ENCODE measurements around the gene CNTN4. TPM values are rescaled to one million over a fixed set of nuclear protein-coding genes. Genes with fewer than 3 reads are reported as not detected.
A peak's percentile ranks its signal among the peaks of the same experiment; 100 is the strongest.

CNTN4 gene
- total RNA-seq, 4 donors from 2014 or later, result 33.6 to 112 (median 53.1) TPM

DNA sequence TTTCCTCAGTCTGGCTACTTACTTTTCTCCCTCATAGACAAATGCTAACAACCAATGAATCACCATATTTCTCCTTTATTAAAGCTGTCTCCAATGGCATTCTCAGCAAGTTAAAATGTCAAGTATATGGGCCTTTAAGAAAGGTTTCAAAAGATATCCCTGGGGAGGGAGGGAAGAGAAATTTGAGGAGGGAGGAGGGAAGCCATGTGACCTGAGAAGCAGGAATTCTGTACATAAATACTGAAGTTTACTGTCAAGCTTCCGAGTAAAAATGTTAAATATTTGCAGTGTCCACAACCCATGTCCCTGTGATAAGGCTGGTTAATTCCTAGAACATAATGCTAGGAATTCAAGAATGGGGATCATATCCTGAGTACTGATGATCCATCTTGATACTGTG, 175.9 kb downstream of the CNTN4 start:
- DNase-seq, result no peak
- Histone ChIP-seq H3K9me3 (no peaks in the 10 kb centered on the region), H3K36me3 (no peaks in the 10 kb centered on the region), H3K27me3 (no peaks in the 10 kb centered on the region), H3K4me1 (no peaks in the 10 kb centered on the region), H3K4me3 (replicated peaks in 1 of 3) (no peak overlapping the region), H3K27ac (no peak overlapping the region)
- WGBS, 2 donors, result 28 to 29% methylated on average over 1 of the region's 1 CpG
- intact Hi-C loops (cut with DNase I), result no loop called here
- TF ChIP-seq, protein P1, sequence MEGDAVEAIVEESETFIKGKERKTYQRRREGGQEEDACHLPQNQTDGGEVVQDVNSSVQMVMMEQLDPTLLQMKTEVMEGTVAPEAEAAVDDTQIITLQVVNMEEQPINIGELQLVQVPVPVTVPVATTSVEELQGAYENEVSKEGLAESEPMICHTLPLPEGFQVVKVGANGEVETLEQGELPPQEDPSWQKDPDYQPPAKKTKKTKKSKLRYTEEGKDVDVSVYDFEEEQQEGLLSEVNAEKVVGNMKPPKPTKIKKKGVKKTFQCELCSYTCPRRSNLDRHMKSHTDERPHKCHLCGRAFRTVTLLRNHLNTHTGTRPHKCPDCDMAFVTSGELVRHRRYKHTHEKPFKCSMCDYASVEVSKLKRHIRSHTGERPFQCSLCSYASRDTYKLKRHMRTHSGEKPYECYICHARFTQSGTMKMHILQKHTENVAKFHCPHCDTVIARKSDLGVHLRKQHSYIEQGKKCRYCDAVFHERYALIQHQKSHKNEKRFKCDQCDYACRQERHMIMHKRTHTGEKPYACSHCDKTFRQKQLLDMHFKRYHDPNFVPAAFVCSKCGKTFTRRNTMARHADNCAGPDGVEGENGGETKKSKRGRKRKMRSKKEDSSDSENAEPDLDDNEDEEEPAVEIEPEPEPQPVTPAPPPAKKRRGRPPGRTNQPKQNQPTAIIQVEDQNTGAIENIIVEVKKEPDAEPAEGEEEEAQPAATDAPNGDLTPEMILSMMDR (IDR thresholded peaks at IDR 0.05), result no peak
- TF ChIP-seq POLR2A (IDR thresholded peaks at IDR 0.05), result no peak

DNA sequence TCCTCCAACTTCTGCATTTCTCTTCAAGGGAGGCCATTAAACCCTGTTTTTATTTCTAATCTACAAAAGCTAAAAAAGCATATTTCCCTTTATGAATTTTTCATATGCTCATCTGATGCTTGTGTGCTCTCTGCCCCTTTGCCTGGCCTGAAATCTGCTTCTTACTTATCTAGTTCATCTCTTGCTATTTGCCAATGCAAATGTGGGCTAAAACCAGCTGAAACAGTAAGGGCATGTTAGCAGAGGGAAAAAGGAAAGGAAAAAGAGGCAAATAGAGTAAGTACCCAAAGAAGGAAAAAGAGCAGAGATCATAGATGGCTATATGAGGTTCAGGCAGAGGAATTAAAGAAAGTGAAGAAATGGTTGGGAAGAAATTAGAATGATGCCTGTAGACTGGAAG, 185.2 kb downstream of the CNTN4 start:
- DNase-seq, result no peak
- intact Hi-C loops (cut with DNase I), result no loop called here
- no peaks in the 10 kb centered on the region for H3K27me3 ChIP-seq
- H3K9me3 ChIP-seq, result no peaks in the 10 kb centered on the region
- H3K4me3 ChIP-seq (replicated peaks in 1 of 3), result no peak overlapping the region
- TF ChIP-seq, protein P1 (IDR thresholded peaks at IDR 0.05), result no peak
- no peak for TF ChIP-seq POLR2A (IDR thresholded peaks at IDR 0.05)
- H3K36me3 ChIP-seq, result no peaks in the 10 kb centered on the region
- H3K27ac ChIP-seq, result no peak overlapping the region
- H3K4me1 ChIP-seq, result no peaks in the 10 kb centered on the region

DNA sequence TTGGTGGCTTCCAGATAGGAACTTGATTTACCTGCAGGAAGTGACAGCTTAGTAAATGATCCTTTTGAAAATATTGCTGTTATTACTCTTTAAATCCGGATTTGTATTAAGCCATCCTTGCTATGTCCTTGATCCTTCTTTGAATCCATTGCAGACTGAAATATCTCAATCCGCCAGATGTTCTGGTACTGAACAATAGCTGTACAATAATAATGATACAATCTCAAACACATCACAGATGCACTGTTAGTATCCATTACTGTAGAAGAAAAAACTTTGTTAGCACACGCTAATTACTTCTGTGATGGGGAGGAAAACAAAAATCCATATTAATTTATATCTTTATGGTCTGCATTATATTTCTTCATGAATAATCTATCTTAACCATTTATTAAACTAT, 202.3 kb downstream of the CNTN4 start:
- Histone ChIP-seq H3K4me3 (replicated peaks in 1 of 3) (no peak overlapping the region), H3K4me1 (no peaks in the 10 kb centered on the region), H3K27me3 (no peaks in the 10 kb centered on the region), H3K36me3 (no peaks in the 10 kb centered on the region), H3K27ac (no peak overlapping the region), H3K9me3 (no peaks in the 10 kb centered on the region)
- TF ChIP-seq POLR2A (IDR thresholded peaks at IDR 0.05), result no peak
- TF ChIP-seq, protein P1 (IDR thresholded peaks at IDR 0.05), result no peak
- WGBS, 2 donors, result 94 to 96% methylated on average over 3 of the region's 3 CpGs
- DNase-seq, result no peak
- intact Hi-C loops (cut with DNase I), result no loop called here

DNA sequence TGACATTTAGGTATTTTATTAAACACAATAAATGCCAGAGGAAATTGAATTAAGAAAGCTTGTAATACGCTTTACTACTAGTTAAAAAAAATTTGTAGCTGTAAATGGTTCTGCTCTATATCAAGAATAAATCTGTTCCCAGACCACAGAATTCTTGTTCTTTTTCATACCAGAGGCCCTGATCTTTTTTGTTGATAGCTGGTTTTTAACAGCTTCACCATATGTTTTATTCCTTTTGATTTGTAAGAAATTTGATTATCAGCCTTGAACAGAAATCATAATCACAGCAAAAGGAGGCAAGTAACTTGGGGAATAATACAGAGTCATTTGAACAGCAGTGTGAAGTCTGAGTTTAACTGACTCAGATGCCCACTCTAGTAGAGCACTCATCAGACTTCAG, 202.7 kb downstream of the CNTN4 start:
- WGBS, 2 donors, result 90 to 92% methylated on average over 1 of the region's 1 CpG
- Histone ChIP-seq H3K9me3 (no peaks in the 10 kb centered on the region), H3K27ac (no peak overlapping the region), H3K36me3 (no peaks in the 10 kb centered on the region), H3K4me3 (replicated peaks in 1 of 3) (no peak overlapping the region), H3K4me1 (no peaks in the 10 kb centered on the region), H3K27me3 (no peaks in the 10 kb centered on the region)
- intact Hi-C loops (cut with DNase I), result no loop called here
- TF ChIP-seq POLR2A (IDR thresholded peaks at IDR 0.05), result no peak
- TF ChIP-seq, protein P1 (IDR thresholded peaks at IDR 0.05), result no peak
- no peak for DNase-seq

DNA sequence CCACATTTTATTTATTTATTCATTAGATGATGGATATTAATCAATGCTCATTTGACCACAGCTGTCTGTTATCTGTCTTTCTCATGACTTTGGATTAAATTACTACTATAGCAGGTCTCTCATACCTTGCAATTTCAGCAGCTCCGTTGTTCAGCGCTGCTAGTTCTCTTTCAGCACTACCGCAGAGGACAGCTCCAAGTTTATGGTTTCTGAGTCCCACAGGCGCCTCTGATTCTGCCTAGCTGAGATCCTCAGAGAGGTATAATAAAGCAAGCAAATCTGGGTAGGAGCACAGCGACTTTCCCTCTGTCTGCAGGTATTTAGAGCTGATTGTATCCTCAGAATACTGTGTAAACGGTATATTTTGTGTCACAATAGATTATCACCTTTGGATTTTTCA, 204.9 kb downstream of the CNTN4 start:
- TF ChIP-seq, protein P1 (IDR thresholded peaks at IDR 0.05), result no peak
- TF ChIP-seq POLR2A (IDR thresholded peaks at IDR 0.05), result no peak
- H3K4me3 ChIP-seq (replicated peaks in 1 of 3), result no peak overlapping the region
- no peak overlapping the region for H3K27ac ChIP-seq
- no peaks in the 10 kb centered on the region for H3K4me1 ChIP-seq
- no peaks in the 10 kb centered on the region for H3K36me3 ChIP-seq
- no peaks in the 10 kb centered on the region for H3K27me3 ChIP-seq
- WGBS, 2 donors, result 12 to 13% methylated on average over 6 of the region's 6 CpGs
- DNase-seq, result peak; percentile 18 to 48
- no peaks in the 10 kb centered on the region for H3K9me3 ChIP-seq
- intact Hi-C loops (cut with DNase I), result no loop called here
